ENCODE measurements around the gene PHF2. TPM values are rescaled to one million over a fixed set of nuclear protein-coding genes. Genes with fewer than 3 reads are reported as not detected.

Gene PHF2
- total and polyA plus RNA-seq, 2 of the 4 experiments (the other 2 are of a cell fraction) = 5.9 to 9.5 TPM

GRCh38 chr9:93680443-93681268 lies 104.3 kb downstream of the PHF2 start:
- no peak overlapping the region for H3K56ac ChIP-seq (ENCODE audit: extremely low read depth, insufficient read depth, low read length)
- in situ Hi-C loops (cut with MboI; ENCODE audit: low sequenced_read_pairs) (loop anchor here (25.0 kb wide), 1 partner anchor 507 kb away; no protein-coding TSS in a partner anchor), dilution Hi-C loops (cut with HindIII; ENCODE audit: low sequenced_read_pairs, unreplicated experiment) (no loop called here), intact Hi-C loops (cut with micrococcal nuclease) (no loop called here)
- H2BK120ac ChIP-seq (ENCODE audit: low read depth, low read length) = no peak overlapping the region
- H3K14ac ChIP-seq (replicated peaks; ENCODE audit: low read depth, low read length) = no peak overlapping the region
- CTCF ChIA-PET = interaction anchor here (0.6 kb wide), 1 partner anchor 283 kb away, joined by 4 read pairs; no protein-coding TSS in a partner anchor
- H3K18ac ChIP-seq (ENCODE audit: low read depth, low read length) = no peak overlapping the region
- no peak for TF ChIP-seq RAD21 (IDR thresholded peaks at IDR 0.05; ENCODE audit: low read length)
- TF ChIP-seq RFX5 (IDR thresholded peaks at IDR 0.05; ENCODE audit: low read depth, low read length) = no peak
- TF ChIP-seq FOS (IDR thresholded peaks at IDR 0.05; ENCODE audit: low read depth, low read length) = no peak
- no peak for TF ChIP-seq POLR2A (IDR thresholded peaks at IDR 0.05; ENCODE audit: low read depth, low read length)
- TF ChIP-seq CHD1 (IDR thresholded peaks at IDR 0.05; ENCODE audit: low read depth, low read length) = no peak
- no peak for TF ChIP-seq MAZ (IDR thresholded peaks at IDR 0.05; ENCODE audit: borderline replicate concordance, low read depth, low read length)
- no peak for TF ChIP-seq USF2 (IDR thresholded peaks at IDR 0.05; ENCODE audit: low read depth, low read length)
- no peak for TF ChIP-seq CEBPB (IDR thresholded peaks at IDR 0.05; ENCODE audit: low read depth, low read length)
- no peak for TF ChIP-seq MAFK (IDR thresholded peaks at IDR 0.05; ENCODE audit: low read depth, low read length)
- H3K4ac ChIP-seq (ENCODE audit: low read depth, low read length) = no peak overlapping the region
- H3K79me1 ChIP-seq (ENCODE audit: low read depth in 1 of 2, low read length in 2 of 2) = no peaks in the 10 kb centered on the region
- no peak overlapping the region for H3K4me3 ChIP-seq (ENCODE audit: insufficient read depth, low read depth, low read length)
- H4K91ac ChIP-seq (ENCODE audit: insufficient read depth, low read depth, low read length) = no peak overlapping the region
- peaks cover 18% of the 10 kb centered on the region; the same call in 1 of the 2 replicates for H3K36me3 ChIP-seq (ENCODE audit: control insufficient read depth, insufficient read depth, low read length)
- no peak for DNase-seq
- no peak overlapping the region for H2BK5ac ChIP-seq (ENCODE audit: low read depth, low read length, poor library complexity, severe bottlenecking)
- no peaks in the 10 kb centered on the region for H4K20me1 ChIP-seq (ENCODE audit: insufficient read depth, low read length)
- H2AFZ ChIP-seq (replicated peaks; ENCODE audit: low read length, poor library complexity) = no peak overlapping the region
- no peak overlapping the region for H2BK15ac ChIP-seq (ENCODE audit: low read depth, low read length)
- no peaks in the 10 kb centered on the region; the same call in 1 of the 2 replicates for H3K27me3 ChIP-seq (ENCODE audit: control insufficient read depth, insufficient read depth, low read length)
- no peak for ATAC-seq (ENCODE audit: low read depth)
- no peaks in the 10 kb centered on the region for H3K4me1 ChIP-seq (ENCODE audit: control insufficient read depth, insufficient read depth, low read length)
- H3K27ac ChIP-seq (ENCODE audit: insufficient read depth, low read length) = no peak overlapping the region
- H2BK20ac ChIP-seq (ENCODE audit: low read depth, low read length) = no peak overlapping the region
- no TSS peak for BruUV-seq (replicated peaks)
- no peak overlapping the region for H3K9ac ChIP-seq (ENCODE audit: low read depth, low read length)
- no peak overlapping the region for H2AK5ac ChIP-seq (ENCODE audit: low read depth, low read length)
- WGBS, 2 experiments (ENCODE audit: extremely low coverage in 2 of 2, insufficient read length in 1 of 2) = 75% methylated on average over 11 of the region's 16 CpGs; no CpG with 5 or more reads in 1 of the 2 experiments
- H3K23ac ChIP-seq (ENCODE audit: low read depth, low read length) = no peak overlapping the region
- POLR2A ChIA-PET (ENCODE audit: unreplicated experiment) = no interaction called here
- no peak overlapping the region for H4K5ac ChIP-seq (ENCODE audit: low read depth, low read length)
- no peak overlapping the region for H4K8ac ChIP-seq (ENCODE audit: low read depth in 2 of 2, low read length in 2 of 2)
- no peaks in the 10 kb centered on the region for H3K9me1 ChIP-seq (ENCODE audit: insufficient read depth, low read length)
- no peak overlapping the region for H3K4me2 ChIP-seq (ENCODE audit: low read depth, low read length)
- no peak overlapping the region for H2AK9ac ChIP-seq (replicated peaks; ENCODE audit: low read depth, low read length, poor library complexity)
- H3K9me3 ChIP-seq (ENCODE audit: control insufficient read depth, insufficient read depth, low read length) = no peaks in the 10 kb centered on the region
